Activated T-cell treated with anti-CD3 and anti-CD28 coated beads, Interleukin-2, amount 50 U/mL, for 48 hours (primary cell): ENCODE results near the gene NRROS.
A peak's percentile ranks its signal among the peaks of the same experiment; 100 is the strongest.
"Not testable (repeated sequence)": the region's sequence is repeated elsewhere in the genome, so short reads cannot be mapped to it uniquely, and the experiment has no call there.

ENCODE experiments used
- DNase-seq, 2 experiments: peaks; one replicate each; pipeline ENCODE4 v3.0.0-alpha.2; 2020

Gene NRROS

DNA sequence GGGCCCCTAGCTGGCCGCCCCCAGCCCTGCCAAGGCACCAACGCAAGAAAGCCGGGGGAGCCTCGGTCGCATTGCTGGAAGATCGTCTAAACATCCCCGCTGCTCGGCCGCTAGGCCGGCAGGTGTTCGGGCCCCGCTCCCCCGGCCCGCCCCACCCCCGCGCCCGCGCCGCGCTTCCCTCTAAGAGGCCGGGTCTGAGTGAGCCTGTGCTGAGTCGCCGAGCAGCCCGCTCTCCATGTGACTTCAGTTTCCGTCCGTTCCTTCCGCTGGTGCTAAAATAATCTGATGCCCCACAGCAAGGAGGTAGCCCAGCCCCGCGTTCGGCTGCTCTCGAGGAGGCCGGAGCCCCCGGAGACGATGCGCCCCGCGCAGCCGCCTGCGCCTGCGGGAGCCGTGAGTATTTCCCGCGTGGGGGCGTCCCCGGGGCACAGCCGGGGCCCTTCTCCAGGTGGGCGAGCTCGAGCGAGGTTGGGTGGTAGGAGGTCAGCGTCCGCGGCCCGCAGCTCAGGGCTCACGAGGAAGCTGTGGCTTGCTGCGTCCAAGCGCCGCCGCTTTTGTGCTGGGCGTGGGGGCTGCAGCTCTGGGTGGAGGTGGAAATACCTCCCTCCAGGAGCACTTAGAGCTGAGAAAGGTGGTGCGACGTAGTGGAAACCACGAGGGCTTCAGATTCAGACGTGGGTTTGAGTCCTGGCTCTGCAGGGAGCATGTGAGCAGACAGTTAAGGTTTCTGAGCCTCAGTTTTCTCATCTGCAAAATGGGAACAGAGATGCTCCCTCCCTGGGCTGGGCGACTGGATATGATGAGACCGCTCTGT, at the start of gene NRROS:
NRROS (plus strand) TSS at position 212 of the 814 bp plus-strand sequence. CDS start 14,846 bp downstream, outside the sequence.
- peak; percentile 79 to 83 for DNase-seq

DNA sequence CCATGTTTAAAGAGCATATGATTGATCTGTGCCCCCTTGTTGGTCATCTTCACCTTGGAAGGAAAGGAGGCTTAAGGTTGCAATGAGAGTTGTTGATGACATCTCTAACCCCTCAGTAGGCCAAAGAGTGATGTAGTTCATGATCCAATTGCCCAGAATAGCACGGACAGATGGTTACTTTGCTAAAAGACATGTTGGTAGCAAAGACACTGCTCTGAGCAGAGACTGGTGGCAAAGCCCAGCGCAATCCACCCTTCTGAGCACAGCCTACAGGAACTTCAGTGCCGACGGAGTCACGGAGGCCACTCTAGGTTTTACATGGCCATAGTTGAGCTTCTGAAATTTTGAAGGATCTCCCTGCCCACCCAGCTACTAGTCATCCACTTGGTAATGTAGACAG, 49.2 kb upstream of the NRROS start:
- DNase-seq = no peak

DNA sequence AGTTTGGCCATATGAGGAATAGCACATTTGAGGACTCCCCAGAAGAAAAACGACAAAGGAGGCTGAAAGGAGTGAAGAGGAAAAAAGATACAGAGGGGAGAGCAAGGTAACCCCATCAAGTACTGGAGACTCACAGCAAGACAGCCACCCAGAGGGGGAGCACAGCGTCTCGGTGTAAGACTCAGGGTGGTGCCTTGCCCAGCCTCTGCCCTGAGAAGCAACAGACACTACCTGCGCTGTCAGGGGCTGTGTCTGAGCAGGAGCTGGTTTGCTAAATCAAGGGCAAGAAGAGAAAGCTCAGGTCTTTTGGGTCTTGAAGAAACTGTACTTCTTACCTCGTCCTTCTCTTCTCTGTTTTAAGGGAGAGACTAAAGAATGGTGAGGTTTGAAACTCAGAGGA, 43.1 kb upstream of the NRROS start:
- no peak for DNase-seq

DNA sequence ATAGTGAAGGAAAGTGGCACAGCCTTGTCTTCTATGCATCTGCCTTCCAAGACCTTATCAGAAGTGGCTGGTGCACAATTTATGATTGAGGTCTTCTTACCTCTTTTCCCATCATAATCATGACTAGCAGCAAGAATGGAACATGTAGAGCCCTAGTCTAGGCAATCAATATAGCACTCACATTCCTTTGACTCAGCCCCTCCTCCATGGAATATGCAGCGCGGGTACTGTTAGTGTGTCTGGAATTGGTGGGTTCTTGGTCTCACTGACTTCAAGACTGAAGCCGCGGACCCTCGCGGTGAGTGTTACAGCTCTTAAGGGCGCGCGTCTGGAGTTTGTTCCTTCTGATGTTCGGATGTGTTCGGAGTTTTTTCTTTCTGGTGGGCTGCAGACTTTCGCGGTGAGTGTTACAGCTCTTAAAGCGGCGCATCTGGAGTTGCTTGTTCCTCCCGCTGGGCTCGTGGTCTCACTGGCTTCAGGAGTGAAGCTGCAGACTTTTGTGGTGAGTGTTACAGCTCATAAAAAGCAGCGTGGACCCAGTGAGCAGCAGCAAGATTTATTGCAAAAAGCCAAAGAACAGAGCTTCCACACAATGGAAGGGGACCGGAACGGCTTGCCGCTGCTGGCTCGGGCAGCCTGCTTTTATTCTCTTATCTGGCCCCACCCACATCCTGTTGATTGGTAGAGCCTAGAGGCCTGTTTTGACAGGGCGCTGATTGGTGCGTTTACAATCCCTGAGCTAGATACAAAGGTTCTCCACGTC, 41.3 kb upstream of the NRROS start:
- DNase-seq = peak in 1 of 2 experiments; percentile 40

DNA sequence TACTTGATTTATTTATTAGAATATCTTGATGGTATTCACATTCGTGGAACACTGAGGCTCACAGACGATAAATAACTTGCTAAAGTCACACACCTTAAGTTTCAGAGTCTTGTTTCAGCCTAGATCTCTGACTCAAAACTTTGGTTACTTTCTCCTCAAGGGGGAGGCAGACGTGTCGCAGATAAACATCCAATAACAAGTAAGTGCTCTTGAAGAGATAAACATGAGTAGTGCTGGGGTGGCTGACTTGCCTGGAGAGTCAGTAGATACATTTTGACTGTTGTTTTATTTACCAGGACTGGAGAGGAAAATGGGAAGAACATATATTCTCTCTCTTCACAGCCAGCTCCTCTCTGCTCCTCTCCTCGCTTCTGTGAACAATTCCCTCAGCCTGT, 39.8 kb upstream of the NRROS start:
- DNase-seq = peak in 1 of 2 experiments; percentile 10

DNA sequence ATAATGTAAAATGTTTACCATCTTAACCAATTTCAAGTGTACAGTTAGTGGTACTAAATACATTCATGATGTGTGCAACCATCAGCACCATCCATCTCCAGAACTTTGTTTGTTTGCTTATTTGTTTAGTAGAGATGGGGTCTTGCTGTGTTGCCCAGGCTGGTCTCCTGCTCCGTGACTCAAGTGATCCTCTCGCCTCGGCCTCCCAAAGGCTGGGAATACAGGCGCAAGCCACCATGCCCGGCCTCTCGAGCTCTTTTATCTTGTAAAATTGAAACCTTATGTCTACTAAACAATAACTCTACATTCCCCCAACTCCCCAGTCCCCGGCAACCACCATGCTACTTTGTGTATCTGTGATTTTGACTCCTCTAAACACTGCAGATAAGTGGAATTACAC, 39.1 kb upstream of the NRROS start:
- no peak for DNase-seq

DNA sequence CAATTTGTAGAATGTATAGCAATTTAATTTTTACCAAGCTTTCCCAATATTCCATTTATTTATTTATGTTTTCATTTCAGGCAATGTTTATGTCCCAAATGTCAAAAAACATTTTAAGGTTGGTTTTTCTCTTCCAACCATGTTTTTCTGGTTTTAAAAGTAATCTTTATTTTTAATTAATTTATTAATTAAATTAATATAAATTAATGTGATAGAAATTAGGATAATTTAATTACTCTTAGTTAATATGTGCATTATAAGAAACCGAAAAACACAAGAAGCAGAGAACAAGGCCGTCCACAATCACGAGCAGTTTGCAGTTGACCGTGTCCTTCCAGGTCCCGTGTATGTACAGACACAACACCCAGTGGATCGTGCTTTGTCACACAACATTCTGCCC, 36.8 kb upstream of the NRROS start:
- DNase-seq = no peak

DNA sequence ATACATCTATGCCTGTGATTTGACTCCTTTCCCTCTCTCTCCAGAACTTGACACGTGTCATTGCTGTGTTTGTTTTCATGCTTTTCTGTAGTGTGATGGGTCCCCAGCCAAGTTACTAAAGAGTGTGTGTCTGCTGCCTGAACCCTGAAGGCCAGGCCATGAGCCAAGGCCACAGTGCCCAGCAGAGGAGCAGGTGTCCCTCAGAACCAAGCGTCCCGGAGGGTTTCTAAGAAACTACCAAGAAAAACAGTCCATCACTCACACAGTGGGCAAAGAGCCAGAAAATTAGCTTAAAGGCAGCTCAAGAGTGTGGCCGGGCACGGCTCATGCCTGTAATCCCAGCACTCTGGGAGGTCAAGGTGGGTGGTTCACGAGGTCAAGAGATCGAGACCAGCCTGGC, 35.8 kb upstream of the NRROS start:
- peak in 1 of 2 experiments; percentile 12 for DNase-seq

DNA sequence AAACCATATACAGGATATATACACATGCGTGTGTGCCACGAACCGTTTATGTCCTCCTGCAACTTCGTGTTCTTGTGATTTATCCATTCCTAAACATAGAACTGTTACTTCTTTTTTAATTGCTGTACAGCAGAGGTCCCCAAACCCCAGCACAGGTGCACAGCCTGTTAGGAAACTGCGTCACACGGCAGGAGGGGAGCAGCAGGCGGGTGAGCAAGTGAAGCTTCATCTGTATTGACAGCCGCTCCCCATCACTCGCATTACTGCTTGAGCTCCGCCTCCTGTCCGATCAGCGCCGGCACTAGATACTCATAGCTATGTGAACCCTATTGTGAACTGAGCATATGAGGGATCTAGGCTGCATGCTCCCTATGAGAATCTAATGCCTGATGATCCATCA, 34.9 kb upstream of the NRROS start:
- DNase-seq = peak; percentile 50 to 57

DNA sequence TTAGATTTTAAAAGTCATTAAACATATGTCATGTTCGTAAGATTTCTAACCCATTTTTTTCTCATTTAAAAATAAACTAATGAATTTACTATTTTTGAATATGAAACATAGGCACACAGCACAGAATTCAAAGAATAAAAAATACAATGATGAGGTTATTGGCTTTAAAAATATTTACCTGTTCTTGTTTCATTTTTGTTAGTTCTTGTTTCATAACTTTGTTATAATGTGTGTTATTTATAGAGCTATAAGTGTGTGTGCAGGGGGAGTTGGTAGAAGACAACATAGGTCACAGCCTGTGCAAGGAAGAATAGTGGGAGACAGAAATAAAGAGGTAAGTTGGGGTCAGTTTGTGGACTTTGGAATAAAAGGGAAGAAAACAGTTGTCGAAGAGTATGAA, 30.8 kb upstream of the NRROS start:
- no peak for DNase-seq

DNA sequence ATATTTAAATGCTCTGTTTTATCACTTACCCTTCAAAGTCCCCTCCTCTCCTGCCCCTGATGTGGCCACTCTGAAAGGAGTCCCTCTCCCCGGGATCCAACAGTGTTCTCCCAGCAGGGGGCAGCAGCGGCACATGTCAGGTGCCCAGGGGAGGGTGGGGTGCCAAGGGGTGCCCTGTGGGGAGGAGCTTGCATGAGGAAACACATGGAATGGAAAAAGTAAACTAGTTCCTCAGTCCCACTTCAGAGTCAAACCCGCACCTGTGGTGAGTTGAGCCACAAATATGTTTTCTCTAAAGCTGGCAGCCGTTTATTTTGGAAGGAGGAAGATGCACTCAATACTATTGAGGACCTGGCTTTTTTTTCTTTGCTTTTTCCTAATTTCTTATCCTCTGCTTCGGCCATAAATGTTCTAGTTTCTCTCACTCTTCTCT, 30.1 kb upstream of the NRROS start:
- peak; percentile 96 to 99 for DNase-seq

DNA sequence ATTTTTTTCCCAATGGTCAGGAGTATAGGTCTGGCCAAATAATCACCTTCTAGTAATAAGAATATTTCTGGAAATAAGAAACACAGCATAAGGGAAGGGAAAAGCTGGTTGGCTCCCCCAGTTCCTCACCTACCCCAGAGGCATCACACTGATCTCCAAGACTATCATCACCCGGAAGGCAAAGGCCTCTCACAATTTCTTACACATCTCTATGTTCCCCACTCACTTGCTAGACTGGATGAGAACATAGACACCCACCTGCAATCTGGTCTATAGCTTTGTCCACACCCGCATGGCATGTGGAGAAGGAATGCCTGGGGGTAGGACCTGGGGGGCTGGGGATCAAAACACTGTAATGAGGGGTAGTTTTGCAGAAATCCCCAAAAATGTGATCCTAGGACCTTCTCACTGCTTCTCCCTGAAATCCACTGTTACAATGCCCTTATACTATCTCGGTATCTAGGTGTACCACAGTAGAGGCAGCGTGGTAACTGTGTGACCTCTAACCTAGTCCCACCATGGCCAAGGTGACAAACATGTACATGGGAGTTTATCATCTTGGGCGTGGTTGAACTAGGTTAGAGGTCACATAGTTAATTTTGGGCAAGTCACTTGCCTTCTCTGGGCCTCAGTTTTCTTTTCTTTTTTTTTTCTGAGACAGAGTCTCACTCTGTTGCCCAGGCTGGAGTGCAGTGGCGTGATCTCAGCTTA, 29.5 kb upstream of the NRROS start:
- DNase-seq = peak in 1 of 2 experiments; percentile 23

DNA sequence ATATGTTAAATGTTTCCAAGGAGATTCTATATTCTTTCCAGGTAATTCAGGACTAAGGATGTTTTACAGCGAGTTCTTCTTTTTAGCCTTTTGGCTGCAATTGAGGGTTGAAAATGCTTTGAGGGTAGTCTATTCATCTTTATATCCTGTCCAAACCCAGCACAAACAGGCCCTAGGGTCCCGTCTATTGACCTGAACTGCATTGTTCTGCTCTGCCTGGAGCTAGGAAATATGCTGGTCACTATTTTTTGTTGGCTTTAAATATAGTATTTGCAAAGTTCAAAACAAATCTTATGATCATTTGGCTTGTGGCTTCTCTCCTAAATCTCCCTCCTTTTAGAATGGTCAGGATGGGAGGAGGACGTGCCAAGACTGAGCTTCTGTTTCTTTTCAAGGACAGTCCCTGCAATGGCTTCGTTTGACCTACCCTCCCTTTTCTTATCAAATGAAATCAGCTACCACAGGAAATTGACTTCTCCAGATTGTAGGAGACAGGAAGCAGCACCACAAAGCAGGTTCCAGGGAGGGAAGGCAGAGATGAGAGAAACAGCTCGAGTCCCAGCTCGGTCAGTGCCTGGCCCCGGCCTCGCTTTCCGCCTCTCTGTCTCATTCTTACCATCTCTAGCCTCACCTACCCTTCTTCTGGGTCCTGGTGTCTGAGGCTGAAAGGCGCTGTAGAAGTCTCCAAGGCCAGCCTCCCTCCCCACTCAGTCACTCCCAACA, 27.6 kb upstream of the NRROS start:
- DNase-seq = no peak

DNA sequence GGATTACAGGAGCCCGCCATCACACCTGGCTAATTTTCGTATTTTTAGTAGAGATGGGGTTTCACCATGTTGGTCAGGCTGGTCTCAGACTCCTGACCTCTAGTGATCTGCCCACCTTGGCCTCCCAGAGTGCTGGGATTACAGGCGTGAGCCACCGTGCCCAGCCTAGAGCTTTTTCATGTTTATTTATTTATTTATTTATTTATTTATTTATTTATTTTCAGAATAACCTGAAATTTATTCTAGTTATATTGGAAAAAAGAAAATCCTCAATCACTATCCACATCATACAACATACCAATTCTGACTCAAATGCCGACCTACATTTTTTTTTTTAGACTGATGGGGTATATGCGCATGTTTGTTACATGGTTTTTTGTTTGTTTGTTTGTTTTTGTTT, 24.3 kb upstream of the NRROS start:
- DNase-seq = not testable (repeated sequence)

DNA sequence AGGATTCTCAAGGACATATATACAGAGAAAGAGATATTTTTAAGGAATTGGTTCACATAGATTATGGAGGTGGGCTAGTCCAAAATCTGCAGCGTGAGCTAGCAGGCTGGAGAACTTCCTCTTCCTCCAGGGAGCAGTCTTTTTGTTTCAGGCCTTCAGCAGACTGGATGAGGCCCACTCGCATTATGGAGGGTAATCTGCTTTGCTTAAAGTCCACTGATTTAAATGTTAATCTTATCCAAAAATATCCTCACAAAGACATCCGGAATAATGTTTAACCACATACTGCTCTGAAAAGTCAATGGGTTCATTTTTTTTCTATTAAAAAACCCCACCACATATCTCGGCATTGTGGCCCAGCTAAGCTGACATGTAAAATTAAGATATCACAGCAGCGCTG, 22.2 kb upstream of the NRROS start:
- DNase-seq = no peak

DNA sequence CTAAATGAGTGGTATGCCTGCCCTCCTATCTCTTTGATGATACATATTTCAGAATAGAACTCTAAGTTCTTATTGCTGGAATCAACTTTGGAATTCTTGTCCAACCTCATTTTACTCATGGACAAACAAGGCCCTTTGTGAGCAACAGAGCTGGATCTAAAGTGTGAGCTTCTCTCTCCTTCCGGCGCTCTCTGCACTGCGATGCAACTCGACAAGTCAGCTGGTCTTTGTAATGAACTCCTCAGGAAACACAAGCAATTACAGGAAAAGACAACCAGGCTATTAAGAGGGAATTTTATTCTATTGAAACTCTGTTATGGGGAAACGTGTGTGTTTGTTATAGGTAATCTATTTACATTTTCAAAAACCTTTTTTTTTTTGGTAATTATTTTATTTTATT, 20.3 kb upstream of the NRROS start:
- DNase-seq = no peak

DNA sequence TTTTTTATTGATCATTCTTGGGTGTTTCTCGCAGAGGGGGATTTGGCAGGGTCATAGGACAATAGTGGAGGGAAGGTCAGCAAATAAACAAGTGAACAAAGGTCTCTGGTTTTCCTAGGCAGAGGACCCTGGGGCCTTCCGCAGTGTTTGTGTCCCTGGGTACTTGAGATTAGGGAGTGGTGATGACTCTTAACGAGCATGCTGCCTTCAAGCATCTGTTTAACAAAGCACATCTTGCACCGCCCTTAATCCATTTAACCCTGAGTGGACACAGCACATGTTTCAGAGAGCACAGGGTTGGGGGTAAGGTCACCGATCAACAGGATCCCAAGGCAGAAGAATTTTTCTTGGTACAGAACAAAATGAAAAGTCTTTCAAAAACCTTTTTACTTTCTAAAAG, 19.9 kb upstream of the NRROS start:
- DNase-seq = not testable (repeated sequence)

DNA sequence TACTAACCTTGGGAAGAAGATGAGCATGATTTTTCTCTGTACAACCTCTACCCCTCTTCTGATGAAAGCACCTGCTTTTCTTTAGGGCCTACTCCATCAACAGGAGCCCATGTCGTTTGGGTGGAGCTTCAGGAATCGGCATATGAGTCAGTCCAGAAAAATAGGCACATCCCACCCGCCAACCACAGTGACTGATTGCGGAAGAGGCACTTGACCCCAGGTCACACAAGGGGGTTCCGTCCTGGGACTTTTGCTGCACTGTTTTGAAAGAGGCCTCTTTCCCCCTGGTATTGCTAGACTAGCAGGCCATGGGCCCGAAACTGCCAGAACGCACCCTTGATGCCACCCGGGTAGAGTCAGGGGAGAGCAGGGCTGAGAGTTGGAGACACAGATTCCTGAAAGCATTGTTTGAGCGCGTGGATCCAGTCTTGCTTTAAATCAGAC, 19.3 kb upstream of the NRROS start:
- DNase-seq = peak; percentile 59 to 65

DNA sequence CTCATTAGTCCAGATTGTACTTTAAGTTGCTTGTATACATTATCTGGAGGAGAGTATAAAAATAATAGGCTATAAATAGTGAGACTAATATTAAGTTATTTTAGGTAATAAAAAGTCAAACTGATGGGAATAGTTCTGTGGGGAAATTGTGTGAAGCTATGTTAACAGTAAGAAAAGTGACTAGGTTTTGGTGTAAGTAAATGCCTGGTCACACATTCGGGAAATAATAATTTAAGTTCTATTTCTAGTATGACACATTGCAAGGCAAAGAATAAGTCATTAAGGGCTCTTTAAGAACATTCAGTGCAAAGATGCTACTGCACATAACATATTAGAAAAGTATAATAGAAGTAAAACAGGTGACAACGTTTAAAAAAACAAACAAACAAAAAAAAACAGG, 18.8 kb upstream of the NRROS start:
- no peak for DNase-seq

DNA sequence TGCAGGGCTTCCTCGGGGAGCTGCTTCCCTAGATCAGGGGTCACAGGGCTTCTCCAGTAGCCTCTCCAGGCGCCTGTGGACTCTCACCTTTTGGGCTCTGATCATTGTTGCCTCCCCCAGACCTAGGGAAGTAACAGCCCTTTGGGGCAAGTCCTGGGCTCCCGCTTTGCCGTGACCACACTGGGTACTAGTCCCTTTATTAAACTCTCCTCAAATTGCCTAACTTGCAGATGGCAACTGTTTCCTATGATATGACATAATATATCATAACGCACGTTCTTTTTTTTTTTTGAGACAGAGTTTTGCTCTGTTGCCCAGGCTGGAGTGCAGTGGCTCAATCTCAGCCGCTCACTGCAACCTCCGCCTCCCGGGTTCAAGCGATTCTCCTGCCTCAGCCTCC, 17.9 kb upstream of the NRROS start:
- DNase-seq = no peak

DNA sequence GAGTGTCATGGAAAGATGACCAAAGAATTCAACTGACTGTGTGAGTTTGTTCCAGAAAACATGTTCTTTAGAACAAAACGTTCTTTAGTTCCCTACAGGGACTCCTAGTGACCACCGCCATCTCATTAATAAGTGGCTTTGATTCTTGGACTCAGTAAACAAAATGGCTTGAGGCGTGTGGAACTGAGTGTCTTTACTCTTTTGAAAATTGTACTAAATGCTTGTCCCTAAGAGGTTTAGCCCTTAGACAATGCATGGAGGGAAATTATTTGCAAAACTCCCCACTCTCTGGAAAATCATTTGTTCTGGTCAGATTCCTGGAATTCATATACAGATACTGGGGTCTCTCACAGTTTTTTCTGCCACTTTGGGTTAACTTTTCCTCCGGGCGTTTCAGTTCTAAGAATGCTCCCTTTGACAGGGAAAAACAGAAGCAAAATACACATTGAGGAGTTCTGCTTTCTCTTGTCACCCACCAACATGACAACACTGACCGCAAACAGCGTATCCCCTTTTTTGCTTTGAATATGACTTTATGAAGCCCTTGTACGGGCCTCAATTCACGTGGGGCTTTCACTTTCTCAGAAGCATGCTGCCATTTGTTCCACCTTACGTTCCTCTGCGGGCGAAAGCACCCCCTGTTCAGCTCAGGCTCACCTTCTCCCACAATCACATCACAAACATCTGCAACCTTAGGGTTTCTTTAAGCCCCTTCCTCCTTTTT, 15.3 kb upstream of the NRROS start:
- peak; percentile 61 to 70 for DNase-seq

DNA sequence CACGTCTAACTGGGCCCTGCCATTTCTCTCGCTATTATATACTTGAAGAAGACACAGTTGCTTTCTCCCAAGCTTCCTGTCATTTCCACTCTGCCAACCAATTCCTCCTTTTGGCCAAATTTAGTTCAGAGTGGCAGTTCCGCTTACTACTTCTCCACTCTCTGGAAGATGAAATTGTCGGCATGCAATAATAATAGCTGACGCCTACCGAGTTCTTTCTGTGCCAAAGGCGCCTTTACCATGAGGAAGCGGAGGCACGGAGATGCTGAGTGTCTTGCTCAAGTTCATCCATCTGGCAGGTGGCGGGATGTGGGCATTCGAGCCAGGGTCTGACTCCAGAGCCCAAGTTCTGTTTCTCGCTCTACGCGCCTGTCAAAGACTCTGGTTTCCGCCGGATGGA, 14.6 kb upstream of the NRROS start:
- peak in 1 of 2 experiments; percentile 26 for DNase-seq
